Activated CD8-positive, alpha-beta memory T cell treated with anti-CD3 and anti-CD28 coated beads, Interleukin-2, amount 50 U/mL, for 1 hour (primary cell): ENCODE data around the gene LYL1.

Experiments
- DNase-seq: peaks from one replicate; pipeline ENCODE4 v3.0.0-alpha.2; 2020; ENCODE audit errors: extremely low read depth

LYL1 gene

GRCh38 chr19:13073263-13073662, 29.4 kb downstream of the LYL1 start:
- DNase-seq: no peak

DNA sequence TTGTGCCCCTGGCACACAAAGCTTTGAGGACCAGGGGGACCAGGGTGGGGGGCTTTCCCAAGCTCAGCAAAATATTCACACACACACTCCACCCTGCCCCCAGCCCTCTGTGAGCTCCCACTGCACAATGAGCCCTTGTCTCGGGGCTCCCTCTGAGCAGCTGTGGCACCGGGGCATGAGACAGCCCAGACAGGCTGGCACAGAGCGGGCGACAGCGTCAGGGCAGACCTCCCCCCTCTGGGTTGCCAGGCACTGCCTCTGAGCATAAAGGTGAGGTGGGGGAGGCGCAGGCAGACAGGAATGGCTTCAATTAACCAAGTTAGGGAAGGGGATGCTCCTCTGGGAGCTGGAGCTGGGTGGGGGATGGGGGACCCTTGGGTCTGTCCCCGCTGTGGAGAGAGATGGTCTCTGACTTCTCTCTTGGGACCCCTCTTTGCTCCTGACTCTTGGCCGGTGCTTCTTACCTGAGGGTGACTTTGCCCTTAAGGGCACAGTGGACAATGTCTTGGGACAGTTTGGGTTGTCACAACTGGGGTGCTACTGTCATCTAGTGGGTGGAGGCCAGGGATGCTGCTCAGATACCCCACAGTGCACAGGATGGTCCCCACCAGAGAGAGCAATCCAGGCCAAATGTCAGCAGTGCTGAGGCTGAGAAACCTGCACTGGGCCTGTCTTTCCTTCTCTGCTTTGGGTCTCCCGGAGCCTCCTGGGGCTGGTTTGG, 30.3 kb downstream of the LYL1 start:
- no peak for DNase-seq

- DNase-seq: no peak
Observed at GRCh38 chr19:13071444-13072187, 31.0 kb downstream of the LYL1 start.

DNA sequence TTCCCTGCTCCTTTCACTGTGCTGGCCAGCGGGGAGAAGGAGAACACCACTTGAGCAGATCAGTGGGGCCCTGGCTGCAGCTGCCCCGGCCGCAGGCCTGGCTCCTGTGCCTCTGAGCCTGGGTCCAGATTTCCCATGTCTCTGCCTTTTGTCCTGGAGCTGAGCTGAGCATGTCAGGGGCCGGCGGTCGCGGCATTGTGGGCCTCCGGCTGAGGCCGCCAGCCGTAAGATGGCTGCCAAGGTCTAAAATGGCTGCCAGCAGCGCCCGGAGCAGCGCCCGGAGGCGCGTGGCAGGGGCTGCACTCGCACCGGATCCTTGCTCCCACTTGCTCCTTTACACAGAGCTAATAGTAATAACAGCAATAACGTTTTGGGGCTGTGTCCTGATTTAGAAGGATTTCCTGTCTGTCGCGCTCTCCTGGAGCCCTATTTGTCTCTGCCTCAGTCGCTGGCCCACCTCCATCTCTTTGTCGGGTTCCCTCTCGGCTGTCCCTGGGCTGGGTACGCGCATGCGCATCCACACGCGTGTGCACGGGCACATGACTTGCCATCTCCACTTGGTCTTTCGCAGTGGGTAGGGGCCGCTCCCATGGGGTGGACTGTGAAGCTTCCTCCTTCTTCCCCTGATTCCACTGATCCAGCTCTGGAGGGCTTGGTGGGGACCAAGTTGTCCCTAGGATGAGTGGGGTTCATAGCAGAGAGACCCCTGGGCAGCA, 32.1 kb downstream of the LYL1 start:
- DNase-seq: no peak

DNA sequence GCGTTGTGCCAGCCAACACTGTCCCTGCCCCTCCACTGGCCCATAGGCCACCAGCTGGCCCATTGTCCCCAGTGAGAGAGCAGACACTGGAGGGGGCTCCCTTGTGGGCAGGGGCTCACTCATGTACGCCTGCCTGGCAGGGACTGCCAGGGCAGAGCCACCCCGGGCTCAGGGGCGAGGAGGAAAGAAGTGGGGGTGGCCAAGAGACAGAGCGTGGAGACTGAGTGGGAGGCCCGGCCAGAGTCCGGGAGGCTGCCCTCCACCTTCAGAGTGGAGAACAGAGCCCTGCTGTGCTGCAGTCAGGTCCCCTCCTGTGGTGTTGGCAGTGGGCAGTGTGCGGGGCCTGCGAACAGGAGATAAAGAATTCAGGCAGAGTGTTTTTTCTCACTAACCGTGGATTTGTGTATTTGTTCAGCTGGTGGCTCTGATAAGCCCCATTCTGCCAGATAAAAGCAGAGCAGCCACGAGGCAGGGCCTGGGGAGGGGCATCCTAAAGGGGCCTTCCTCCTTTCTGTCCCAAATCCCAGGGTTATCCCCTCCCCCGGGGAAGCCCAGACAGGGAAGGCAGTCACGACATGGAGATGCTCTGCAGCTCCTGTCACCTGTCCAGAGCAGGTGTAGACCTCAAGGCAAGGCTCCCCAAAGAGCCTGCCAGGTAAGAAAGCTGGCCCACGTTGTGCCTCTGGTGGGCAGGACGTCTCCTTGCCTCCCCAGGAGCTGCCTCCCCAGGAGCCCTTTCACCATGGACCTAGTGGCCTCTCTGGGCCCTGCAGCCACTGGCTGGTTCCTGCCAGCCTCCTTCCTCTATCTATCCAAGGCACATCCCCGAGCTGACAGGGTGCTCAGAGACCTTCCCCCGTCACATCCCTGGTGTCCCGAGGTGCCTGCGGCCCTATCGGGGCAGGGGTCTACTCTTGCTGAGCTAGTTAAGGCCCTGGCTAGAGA, 33.0 kb downstream of the LYL1 start:
- DNase-seq: no peak

DNA sequence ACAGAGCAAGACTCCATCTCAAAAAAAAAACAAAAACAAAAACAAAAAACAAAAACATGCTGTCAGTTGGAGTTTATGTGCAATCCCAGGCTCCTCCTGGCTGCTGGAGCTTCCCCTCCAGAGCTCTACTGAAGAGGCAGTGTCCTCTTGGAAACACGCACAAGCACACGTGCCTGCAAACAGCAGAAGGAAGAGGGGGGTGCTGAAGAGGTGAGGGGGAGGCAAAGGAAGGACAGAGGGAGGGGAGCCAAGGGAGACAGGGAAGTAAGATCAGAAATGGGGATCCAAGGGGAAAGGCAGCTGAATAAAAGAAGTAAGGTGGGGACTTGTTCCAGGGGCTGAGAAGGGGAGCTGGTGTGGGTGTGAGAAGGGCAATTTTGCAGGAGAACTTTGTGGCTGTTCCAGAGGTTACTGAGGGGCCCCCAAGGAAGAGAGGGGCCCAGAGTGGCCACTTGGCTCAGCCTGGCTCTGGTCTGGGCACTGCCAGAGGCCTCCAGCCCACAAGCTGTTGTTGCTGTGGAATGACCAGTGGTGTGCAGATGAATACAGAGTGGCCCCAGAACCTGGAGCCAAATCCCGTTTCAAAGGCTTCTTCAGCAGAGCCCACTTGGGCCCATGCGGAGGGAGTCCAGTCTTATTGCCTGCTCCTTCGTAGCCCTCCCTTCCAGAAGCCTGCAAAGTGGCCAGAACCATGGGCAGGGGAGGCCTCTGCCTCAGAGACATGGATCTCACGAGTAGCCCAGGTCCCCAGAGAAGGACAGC, 34.4 kb downstream of the LYL1 start:
- DNase-seq: no peak

DNA sequence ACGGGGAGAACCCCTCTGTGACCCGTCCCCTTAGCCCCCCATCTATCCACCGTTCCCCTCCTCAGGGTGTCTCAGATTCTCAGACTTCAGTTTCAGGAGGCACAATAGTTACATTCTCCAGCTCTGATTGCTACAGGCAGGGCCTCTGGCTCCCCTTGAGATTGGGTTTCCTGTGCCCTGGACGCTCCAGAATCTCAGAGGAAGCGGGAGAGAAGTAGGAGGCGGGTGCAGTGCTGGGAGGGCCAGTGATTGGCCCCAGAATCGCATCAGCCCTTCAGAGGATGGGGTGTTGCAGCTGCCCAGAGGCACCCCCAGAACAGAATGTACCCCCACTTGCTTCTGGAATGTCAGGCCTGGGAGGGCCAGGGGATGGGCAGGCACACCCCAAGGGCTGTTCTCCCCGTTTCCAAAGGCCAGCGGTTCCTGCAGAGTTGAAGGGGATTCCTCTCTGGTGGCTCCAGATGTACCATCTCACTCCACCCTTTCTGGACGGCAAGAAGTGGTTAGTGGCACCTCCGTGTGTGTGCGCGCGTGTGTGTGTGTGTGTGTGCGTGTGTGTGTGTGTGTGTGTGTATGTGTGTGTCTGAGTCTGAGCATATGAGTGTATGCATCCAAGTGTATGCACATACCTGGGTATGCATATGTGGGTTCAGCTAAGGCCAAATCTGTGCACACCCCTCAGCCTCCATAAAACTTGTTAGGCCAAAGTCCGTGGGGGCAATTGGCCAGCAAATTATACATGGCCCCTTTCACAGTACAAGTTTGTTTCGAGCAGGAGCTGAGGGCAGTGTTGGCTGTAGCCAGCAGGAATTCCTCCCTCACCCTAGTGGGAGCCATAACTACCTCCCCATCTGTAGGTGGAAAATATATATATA, 35.5 kb downstream of the LYL1 start:
- no peak for DNase-seq

DNA sequence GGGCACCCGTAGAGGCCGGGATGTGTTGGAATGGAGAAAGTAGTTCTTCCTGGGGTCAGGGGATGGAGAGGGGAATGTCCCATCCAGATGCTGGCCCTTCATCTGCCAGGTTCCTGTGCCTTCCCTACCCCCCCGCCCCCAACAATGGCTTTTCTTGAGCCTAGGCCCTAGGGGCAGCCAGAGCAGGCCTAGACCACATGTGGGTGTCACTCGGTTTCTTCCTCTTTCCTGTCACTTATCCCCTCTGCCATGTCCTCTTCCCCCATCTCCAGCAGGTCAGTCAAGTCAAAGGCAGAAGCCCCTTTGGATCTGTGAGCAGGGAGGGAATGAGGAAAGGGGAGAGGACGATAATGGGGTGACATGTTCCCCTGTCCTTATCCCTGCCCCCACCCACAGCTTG, 36.4 kb downstream of the LYL1 start:
- no peak for DNase-seq

GRCh38 chr19:13064092-13064489, 38.6 kb downstream of the LYL1 start:
- no peak for DNase-seq

DNA sequence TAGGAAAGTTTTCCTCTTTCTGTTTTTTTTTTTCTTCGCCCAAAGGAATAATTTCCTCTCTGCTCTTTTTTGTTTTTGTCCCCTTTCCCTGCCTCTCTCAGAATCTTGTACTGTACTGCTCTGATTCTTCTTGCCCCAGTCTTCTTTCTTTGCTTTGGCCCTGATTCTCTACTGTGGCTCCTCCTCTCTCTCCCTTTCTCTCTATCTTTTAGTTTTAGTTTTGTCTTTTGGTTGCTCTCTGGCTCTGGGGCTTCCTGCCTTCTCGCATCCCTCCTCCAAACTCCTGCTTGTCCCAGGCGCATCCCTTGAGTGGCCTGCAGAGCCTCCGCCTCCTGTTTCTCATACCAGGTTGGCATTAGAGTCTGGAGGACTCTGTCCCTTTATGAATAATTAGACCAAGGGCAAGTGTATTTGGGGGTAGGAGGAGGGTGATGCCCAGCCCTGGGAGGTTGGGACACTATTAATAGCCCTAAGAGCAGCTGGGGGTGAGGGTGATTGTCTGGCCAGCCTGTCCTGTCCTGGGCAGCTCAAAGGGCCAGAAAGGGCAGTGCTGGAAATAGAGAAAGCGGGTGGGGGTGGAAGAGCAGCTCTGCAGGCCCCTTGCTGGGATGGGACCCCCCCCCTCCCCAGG, 39.1 kb downstream of the LYL1 start:
- no peak for DNase-seq

DNA sequence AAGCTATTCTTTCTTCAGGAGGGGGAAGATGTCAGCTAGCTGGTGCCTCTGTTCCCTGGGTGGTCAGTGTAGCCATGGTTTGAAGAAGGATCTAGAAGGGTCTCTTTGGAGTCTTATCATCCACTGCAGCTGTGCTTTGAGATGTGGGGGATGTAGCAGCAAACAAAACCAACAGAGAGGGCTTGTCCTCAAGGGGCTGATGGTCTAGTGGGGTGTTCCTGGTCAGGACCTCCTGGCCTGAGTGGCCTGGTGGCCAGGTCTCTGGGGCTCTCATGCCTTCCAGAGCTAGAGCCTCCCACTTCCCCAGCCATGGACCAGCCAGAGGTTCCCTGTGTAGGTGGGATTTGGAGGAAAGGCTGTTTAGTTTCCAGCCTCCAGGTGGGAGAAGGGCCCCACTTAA, 40.3 kb downstream of the LYL1 start:
- no peak for DNase-seq

DNA sequence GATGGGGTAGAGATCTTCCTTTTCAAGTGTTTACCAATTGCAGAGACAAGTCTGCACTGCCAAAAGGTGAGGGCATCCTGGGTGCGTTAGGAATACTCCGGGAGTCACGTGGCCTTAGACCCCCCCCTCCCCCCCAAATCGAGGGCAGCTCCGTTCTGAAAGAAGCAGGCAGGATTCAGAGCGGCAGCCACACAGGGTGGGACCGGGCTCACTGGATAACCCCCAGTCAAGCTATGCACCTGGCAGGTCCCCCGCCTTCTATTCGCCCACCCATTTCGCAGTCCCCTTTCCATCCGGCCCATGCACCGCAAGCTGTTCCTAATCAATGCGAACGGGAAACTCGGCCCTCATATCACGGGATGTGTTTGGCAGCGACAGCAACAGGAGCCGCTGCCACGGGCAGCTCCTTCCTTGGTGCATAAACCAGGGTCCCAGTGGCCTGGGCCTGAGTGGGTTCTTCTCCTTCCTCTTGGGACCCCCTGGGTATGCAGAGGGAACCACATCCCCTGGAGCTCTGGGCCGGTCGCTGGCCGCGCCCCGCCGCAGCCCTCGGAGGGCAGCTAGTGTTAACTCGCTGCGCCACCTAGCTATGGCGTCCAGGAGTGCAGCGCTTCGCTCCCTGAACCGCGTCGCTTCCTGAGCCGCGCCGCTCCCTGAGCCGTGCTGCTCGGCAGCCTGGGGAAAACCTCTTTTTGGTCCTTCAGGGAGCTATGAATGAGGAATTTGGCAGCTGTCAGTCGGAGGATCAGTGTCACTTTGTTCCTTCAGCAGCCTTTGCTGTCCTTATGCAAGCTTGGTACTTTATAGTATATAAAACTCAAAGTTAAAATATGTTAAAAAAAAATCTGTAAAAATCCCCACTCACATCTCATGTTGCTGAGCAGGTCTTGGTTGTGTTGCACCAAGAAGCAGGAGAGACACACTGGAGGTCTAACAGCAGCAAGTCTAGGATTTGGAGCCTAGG, 41.4 kb downstream of the LYL1 start:
- no peak for DNase-seq

- no peak for DNase-seq
Observed at GRCh38 chr19:13060233-13060963, 42.3 kb downstream of the LYL1 start.

DNA sequence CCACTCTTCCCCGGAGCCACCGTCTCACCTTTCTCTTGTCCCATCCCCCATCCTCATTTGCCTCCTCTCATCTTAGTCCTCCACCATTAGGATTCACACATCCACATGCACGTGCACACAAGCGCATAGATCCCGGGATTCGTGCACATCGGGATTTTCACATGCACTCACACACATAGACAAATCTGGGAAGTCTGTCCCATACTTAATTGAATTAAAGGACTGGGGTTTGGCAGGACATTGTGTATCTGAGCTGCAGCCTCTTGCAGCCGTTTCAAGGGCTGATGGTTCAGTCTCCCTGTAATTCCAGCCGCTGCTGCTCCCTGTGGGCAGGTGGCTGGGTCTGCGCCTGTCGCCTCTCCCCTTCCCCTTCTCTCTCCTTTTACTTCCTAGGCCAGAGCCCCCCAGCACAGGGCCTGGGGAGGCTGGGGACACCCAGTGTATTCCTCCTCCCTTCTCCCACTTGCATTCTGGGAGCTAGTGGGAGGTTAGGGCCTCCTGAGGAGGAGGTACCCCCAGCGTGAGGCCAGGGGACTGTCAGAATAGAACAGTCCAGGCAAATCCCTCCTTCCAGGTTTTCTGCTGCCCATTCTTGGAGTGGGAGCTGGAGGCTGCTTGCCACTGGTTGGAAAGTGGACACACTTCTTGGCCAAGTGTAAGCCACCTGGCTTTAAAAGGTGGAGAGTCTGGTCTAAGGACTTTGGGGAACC, 43.6 kb downstream of the LYL1 start:
- DNase-seq: no peak

DNA sequence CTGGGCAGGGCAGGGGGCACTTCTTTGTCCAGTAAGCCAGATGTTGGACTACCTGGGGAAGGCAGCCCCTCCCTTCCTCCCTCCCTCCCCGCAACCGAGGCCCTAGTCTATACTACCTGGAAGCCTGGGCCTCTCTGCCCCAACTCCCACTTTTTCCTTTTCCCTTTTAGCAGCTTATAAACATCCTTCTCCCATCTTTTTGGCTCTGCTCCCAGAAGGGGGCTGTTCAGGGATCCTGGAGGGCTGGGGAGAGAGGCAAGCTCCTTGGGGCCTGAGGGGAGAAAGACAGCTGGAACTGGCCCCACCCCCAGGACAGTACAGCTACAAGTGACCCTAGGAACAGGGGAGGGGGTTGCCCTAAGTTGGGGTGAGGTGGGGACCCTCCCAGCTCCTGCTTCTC, 44.9 kb downstream of the LYL1 start:
- no peak for DNase-seq

DNA sequence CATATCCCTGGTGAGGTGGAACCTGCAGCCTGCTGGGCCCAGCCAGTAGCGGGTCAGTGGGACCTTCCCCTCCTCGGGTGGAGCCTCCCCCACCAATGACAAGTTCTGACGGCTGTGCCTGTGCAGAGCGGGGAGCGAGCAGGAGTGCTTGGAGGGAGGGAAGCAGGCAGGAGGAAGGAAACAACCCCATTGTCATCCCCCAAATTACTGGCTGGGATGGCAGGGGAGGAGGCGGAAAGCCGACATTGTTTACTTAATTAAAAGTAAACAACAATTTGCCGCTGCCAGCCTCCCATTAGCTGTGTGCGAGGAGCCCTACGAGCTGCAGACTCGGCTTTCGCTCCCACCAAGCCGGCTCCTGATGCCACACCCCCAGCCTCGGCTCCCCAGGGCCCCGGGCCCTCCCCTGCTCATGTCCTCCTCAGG, 45.5 kb downstream of the LYL1 start:
- no peak for DNase-seq
